Measurements from ENCODE around the gene NDUFB2.

- TF ChIP-seq POLR2AphosphoS5 (IDR thresholded peaks at IDR 0.05; ENCODE audit: low read depth, low read length) = no peak
- no peak for TF ChIP-seq SIN3A (IDR thresholded peaks at IDR 0.05; ENCODE audit: borderline replicate concordance, insufficient read depth, low read length)
- no peak for TF ChIP-seq REST (IDR thresholded peaks at IDR 0.05; ENCODE audit: insufficient read depth in 1 of 2, low read depth in 2 of 2, low read length in 2 of 2)
- TF ChIP-seq TAF1 (IDR thresholded peaks at IDR 0.05; ENCODE audit: borderline replicate concordance, insufficient read depth, low read length) = no peak
- no peak for TF ChIP-seq FOXP2 (optimal IDR thresholded peaks at IDR 0.05; ENCODE audit: borderline replicate concordance, extremely low read depth, extremely low read length, insufficient read depth)
Measured at GRCh38 chr7:140719721-140720120, 23.2 kb downstream of the NDUFB2 start.

Data from PFSK-1 (cell line).